Activated effector memory CD4-positive, alpha-beta T cell treated with anti-CD3 and anti-CD28 coated beads, Interleukin-2, amount 50 U/mL, for 16 hours (primary cell): ENCODE measurements around the gene LNPEP.
"Not testable (repeated sequence)": the region's sequence is repeated elsewhere in the genome, so short reads cannot be mapped to it uniquely, and the experiment has no call there.

Source experiments
- DNase-seq: peaks from one replicate; pipeline ENCODE4 v3.0.0-alpha.2; 2020

Gene LNPEP

DNA sequence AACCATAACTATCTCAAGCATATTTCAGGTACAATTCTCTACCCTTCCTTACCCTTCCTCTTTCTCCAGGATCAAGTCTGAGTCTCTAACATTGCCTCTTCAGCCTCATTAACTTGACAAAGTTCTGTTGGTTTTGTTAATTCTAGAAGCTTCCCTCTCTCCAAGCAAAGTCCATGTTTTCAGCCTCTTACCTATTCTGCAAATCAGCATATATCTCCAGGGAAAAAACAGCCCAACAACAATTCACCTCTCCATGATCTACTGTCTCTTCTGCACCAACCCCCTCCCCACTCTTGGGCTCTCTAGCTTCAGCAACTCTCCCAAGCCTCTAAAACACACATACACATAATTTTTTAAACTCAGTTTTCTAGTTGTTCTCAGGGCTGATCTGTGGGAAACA, 134.4 kb downstream of the LNPEP start:
- no peak for DNase-seq

DNA sequence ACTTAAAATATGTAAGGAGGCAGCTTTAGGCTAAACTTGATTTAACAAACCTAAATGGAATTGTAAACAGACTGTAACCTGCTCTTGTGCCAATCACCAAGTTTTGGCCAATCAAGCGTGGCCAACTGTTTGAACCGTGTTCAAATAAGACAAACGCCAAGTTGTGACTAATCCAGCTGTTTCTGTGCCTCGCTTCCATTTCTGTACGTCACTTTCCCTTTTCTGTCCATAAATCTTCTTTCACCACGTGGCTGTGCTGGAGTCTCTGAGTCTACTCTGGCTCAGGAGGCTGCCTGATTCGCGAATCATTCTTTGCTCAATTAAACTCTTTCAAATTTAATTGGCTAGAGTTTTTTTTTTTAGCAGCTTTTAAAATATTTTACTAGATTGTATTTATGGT, 135.2 kb downstream of the LNPEP start:
- no peak for DNase-seq

DNA sequence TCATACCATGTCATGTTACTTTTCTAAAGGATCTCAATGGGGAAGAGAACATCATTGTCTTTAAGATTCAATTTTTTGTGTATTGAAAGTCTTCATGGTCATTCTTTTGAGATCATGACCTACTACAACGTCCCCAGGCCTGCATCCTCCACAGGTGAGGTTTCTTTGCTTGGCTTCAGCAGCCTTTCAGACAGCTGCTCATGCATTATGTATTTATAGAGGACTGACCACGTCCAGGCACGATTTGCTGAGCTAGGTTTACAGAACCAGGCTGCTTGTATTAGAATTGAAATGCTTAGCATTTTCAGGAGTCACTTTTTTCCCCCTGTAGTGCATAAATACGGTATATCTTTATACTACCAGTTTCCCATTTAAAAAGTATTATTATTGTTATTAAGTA, 136.1 kb downstream of the LNPEP start:
- no peak for DNase-seq

DNA sequence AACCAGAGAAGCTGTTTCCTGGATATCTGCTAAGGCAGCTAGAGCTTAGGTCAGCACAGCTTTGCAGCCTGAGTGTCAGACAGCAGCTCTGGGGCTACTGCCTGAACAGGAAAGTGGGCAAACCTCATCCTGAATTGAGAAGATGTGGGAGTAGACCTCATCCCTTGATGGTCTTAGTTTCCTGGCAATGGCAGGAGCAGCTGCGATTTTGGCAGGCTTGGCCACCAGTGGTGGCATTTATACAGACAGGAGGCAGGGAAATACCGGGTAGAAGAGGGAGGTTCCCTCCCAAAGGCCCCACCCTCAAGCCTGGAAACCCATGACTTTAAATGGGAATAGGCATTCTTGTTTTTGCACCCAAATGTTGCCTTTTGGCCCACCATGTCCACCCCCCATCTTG, 136.8 kb downstream of the LNPEP start:
- DNase-seq = no peak

DNA sequence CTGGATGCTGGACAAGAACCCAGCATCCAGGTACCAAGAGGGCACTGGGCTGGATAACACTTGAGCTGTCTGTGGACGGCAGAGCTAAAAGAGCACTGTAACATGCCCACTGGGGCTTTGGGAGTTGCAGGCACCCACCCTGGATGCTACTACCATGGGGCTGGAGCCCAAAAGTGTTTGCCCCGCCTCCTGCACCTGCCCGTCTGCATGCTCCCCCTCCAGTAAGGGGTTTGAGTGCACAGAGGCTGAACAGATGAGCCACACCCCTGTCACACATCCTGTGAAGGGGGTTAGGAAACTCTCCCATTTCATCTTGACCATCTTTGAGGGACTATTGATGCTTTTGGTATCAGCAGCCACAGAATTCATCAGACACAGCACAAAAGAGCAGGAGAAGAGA, 137.5 kb downstream of the LNPEP start:
- no peak for DNase-seq

DNA sequence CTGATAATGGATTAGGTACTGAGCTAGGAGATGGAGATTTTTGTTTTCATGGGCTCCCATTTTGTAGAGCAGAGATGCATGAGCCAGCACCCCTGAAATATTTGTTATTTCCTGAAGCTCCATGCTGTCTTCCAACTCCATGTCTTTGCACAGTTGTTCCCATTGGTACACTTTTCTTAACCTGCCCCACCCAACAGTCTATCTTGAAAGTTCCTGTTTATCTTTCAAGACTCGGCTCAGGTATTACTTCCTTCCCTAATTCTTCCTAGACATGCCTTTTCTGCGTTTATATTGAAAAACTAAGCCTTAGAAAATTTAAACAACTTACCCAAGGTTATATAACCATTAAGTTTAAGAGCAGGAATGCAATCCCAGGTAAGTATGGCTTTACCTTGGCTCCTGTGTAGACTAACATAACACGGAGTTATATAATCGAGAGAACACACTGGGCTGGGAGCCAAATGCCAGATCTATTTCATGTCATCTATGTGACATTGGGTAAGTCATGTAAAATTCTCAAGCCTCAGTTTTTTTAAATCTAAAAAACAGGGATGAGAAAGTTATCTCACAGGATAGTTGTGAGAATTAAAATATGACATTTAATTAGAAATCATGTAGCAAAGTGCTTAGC, 139.1 kb downstream of the LNPEP start:
- no peak for DNase-seq

DNA sequence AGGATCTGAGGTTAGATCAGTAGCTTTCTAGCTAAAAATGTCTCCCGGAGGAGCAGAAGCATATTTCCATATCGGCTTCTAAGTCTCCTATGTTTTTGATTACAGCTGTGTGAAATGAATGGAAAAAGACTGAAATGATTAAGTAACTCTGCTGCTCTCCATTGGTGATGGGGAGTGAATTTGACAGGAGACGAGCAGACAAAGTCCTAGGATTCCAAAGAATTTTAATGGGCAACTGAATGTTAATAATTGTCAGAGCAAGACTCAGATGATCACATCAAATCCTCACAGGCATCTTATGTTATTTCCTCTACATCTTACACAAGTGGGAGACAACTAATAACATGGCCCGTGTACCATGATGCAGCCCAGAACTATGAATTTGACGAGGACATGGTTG, 139.8 kb downstream of the LNPEP start:
- DNase-seq = no peak

DNA sequence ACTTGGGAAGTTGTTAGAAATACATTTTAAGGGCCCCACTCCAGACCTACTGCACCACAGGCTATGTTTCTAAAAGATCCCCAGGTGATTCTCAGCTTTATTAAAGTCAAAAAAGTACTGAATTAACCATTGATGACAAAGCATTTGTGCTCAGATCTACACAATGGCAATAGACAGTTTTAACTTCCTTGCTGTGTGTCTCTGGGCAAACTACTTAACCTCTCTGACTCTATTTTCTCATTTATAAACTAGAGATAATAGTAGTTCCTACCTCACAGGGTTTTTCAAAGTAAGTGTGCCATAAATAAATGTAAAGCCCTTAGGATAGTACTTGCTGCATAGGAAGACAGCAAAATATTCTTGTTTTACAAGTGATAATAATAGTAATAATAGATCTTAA, 140.2 kb downstream of the LNPEP start:
- DNase-seq = no peak

DNA sequence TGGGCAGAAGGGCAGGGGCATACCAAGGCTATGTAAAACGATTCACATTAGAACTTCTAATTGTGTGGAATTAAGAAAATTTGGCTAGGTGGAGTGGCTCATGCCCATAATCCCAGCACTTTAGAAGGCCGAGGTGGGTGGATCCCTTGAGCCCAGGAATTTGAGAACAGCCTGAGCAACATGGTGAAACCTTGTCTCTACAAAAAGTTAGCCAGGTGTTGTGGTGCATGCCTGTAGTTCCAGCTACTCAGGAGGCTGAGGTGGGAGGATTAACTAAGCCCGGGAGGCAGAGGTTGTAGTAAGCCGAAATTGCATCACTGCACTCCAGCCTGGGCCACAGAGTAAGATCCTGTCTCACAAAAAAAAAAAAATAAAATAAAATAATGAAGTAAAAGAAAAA, 141.4 kb downstream of the LNPEP start:
- DNase-seq = no peak

DNA sequence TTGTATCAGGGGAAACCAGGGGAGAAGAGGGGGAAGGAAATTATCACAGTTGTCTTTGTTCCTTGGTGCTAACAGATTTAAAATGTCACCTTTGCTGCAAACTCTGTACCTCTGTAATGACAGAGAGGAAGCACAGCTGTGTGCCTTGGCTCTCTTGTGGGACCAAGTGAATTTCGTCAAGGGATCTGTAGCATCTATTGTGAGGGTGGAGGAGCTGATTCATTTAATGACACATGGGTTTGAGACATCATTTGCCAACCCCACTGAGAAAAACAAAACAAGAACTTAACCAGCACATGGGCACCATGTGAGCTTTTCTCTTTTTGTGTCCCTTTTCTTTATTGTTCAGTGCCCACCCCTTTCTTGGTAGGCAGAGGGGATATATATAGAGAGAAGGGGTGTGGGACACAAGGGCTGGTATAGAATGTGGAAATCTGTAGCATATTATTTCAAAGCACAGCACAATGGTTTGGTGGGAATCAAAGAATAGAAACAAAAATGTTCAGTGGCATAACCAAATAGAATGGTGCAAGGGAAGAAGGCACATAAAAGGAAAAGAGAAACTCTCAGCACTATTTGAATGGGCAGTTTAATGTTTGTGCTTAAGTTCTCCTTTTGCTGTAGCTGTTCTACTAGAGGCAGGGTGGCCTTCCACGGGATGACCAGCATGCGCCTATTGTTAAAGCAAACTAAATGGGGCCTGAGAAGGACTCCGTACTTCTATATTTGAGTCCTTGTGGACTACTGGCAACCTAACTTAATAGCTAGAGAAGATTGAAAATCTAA, 143.3 kb downstream of the LNPEP start:
- no peak for DNase-seq

DNA sequence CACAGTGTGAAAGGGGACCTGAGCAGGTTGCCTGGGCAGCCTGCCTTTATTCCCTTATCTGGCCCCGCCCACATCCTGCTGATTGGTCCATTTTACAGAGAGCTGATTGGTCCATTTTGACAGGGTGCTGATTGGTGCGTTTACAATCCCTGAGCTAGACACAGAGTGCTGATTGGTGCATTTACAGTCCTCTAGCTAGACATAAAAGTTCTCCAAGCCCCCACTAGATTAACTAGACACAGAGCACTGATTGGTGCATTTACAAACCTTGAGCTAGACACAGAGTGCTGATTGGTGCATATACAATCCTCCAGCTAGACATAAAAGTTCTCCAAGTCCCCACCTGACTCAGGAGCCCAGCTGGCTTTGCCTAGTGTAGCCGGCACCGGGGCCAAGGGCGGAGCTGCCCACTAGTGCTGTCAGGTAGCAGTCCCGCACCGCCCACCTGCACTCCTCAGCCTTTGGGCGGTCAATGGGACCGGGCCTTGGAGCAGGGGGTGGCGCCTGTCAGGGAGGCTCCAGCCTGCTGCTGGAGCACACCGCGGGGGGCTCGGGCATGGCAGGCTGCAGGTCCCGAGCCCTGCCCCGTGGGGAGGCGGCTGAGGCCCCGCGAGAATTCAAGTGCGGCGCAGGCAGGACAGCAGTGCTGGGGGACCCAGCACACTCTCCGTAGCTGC, 149.0 kb downstream of the LNPEP start:
- not testable (repeated sequence) for DNase-seq

DNA sequence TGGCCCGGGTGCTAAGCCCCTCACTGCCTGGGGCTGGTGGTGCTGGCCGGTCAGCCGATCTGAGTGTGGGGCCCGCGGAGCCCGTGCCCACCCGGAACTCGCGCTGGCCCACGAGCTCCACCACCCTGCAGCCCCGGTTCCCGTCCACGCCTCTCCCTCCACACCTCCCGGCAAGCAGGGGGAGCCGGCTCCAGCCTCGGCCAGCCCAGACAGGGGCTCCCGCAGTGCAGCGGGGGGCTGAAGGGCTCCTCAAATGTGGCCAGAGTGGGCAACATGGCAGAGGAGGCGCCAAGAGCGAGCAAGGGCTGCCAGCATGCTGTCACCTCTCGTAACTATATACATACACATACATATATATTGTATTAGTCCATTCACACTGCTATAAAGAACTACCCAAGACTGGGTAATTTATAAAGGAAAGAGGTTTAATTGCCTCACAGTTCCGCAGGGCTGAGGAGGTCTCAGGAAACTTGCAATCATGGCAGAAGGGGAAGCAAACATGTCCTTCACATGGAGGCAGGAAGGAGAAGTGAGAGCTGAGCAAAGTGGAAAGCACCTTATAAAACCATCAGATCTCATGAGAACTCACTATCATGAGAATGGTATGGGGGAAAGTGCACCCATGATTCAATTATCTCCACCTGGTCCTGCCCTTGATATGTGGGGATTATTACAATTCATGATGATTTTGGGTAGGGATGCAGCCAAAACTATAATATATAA, 149.7 kb downstream of the LNPEP start:
- DNase-seq = no peak
